ENCODE results near the gene CUBN.

Gene CUBN

DNA sequence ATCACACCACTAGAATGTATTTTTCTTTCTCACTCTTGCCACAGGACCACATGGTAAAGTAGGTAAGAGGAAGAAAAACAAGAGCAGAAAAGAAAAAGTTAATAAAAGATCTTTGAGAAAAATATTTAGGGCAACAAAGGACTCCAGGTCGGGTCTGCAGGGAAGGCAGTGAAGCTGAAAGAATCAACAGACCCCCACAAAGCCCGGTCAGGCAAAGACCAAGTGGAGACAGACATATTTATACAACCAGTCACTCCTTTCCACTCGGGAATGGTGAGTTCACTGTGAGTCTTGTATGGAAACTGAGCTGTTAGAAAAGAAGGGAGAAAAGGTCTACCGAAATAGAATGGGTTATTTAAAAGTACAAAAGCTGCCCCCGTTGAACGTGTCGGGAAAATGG lies 340.4 kb downstream of the CUBN start:
- H3K4me2 ChIP-seq: no peak overlapping the region

DNA sequence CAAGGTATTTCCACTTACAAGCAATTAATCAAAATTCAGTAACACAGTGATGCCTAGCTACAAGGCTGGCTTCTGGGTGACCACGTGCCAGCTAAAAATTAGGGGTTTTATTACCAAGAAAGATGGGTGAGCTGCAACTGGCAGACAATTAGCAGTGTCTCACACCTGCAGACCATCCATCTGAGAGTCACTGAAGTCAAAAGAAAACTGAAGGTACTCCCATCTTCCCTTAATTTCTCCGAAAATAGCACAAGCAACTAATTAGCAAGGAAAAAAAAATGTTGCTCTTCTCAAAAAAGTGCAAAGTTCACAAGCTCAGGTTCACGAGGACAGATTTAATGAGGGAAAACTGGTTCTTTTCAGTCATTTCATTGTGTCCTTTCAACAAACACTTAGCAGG lies 340.8 kb downstream of the CUBN start:
- Histone ChIP-seq H3K27me3 (ENCODE audit: insufficient read depth, low read depth) (no peaks in the 10 kb centered on the region), H3K27ac (no peak overlapping the region), H3K4me1 (ENCODE audit: low read depth, poor library complexity, severe bottlenecking) (no peaks in the 10 kb centered on the region), H3K36me3 (ENCODE audit: insufficient read depth) (no peaks in the 10 kb centered on the region), H3K9ac (no peak overlapping the region), H2AFZ (ENCODE audit: low read depth) (no peak overlapping the region), H3K79me2 (ENCODE audit: insufficient read depth, low read depth) (no peaks in the 10 kb centered on the region), H4K20me1 (ENCODE audit: insufficient read depth) (no peaks in the 10 kb centered on the region), H3K4me2 (no peak overlapping the region), H3K4me3 (IDR thresholded peaks at IDR 0.05; ENCODE audit: insufficient read depth, low read depth, low read length) (no peak overlapping the region)
- TF ChIP-seq, protein P1, sequence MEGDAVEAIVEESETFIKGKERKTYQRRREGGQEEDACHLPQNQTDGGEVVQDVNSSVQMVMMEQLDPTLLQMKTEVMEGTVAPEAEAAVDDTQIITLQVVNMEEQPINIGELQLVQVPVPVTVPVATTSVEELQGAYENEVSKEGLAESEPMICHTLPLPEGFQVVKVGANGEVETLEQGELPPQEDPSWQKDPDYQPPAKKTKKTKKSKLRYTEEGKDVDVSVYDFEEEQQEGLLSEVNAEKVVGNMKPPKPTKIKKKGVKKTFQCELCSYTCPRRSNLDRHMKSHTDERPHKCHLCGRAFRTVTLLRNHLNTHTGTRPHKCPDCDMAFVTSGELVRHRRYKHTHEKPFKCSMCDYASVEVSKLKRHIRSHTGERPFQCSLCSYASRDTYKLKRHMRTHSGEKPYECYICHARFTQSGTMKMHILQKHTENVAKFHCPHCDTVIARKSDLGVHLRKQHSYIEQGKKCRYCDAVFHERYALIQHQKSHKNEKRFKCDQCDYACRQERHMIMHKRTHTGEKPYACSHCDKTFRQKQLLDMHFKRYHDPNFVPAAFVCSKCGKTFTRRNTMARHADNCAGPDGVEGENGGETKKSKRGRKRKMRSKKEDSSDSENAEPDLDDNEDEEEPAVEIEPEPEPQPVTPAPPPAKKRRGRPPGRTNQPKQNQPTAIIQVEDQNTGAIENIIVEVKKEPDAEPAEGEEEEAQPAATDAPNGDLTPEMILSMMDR (conservative IDR thresholded peaks at IDR 0.05; ENCODE audit: low read depth, low read length): no peak

More for the DNA sequence above, 340.4 kb downstream of the CUBN start:
- no peaks in the 10 kb centered on the region for H4K20me1 ChIP-seq (ENCODE audit: insufficient read depth)
- H3K4me3 ChIP-seq (IDR thresholded peaks at IDR 0.05; ENCODE audit: insufficient read depth, low read depth, low read length): no peak overlapping the region
- no peaks in the 10 kb centered on the region for H3K27me3 ChIP-seq (ENCODE audit: insufficient read depth, low read depth)
- no peak overlapping the region for H3K9ac ChIP-seq
- TF ChIP-seq, protein P1 (conservative IDR thresholded peaks at IDR 0.05; ENCODE audit: low read depth, low read length): no peak
- H2AFZ ChIP-seq (ENCODE audit: low read depth): no peak overlapping the region
- no peaks in the 10 kb centered on the region for H3K79me2 ChIP-seq (ENCODE audit: insufficient read depth, low read depth)
- H3K36me3 ChIP-seq (ENCODE audit: insufficient read depth): no peaks in the 10 kb centered on the region
- H3K4me1 ChIP-seq (ENCODE audit: low read depth, poor library complexity, severe bottlenecking): no peaks in the 10 kb centered on the region
- H3K27ac ChIP-seq: no peak overlapping the region

DNA sequence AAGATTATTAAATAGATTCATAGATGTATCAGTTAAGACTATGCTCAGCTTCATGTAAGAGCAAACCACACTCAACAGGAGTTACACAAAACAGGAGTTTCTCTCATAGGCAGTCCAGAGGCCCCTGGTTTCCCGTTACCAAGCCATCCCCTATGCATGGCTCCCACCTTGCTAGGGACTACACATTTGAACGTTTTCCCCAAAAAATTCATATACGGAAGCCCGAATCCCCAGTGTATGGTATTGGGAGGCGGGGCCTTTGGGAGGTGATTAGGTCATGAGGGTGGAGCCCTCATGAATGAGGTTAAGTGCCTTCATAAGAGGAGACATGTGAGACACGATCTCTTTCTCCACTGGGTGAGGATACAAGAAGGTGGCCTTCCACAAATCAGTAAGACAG lies 341.5 kb downstream of the CUBN start:
- H3K4me3 ChIP-seq (IDR thresholded peaks at IDR 0.05; ENCODE audit: insufficient read depth, low read depth, low read length): no peak overlapping the region
- H4K20me1 ChIP-seq (ENCODE audit: insufficient read depth): no peaks in the 10 kb centered on the region
- H2AFZ ChIP-seq (ENCODE audit: low read depth): no peak overlapping the region
- H3K4me1 ChIP-seq (ENCODE audit: low read depth, poor library complexity, severe bottlenecking): no peaks in the 10 kb centered on the region
- TF ChIP-seq, protein P1 (conservative IDR thresholded peaks at IDR 0.05; ENCODE audit: low read depth, low read length): no peak
- H3K79me2 ChIP-seq (ENCODE audit: insufficient read depth, low read depth): no peaks in the 10 kb centered on the region
- no peak overlapping the region for H3K27ac ChIP-seq
- no peak overlapping the region for H3K9ac ChIP-seq
- no peak overlapping the region for H3K4me2 ChIP-seq
- H3K27me3 ChIP-seq (ENCODE audit: insufficient read depth, low read depth): no peaks in the 10 kb centered on the region
- no peaks in the 10 kb centered on the region for H3K36me3 ChIP-seq (ENCODE audit: insufficient read depth)

DNA sequence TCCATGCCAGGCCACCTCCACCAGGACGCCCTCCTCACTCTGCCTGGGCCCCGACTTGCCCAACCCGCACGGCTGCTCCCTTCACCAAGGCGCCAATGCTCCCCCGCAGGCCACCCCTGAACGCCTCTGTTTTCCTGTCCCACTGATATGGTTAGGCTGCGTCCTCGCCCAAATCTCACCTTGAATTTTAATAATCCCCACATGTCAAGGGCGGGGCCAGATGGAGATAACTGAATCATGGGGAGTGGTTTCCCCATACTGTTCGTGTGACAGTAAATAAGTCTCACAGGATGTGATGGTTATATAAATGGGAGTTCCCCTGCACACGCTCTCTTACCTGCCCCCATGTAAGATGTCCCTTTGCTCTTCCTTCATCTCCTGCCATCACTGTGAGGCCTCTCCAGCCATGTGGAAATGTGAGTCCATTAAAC lies 342.2 kb downstream of the CUBN start:
- Histone ChIP-seq H3K27ac (no peak overlapping the region), H3K9ac (no peak overlapping the region), H2AFZ (ENCODE audit: low read depth) (no peak overlapping the region), H3K27me3 (ENCODE audit: insufficient read depth, low read depth) (no peaks in the 10 kb centered on the region), H3K4me2 (no peak overlapping the region), H3K4me3 (IDR thresholded peaks at IDR 0.05; ENCODE audit: insufficient read depth, low read depth, low read length) (no peak overlapping the region), H4K20me1 (ENCODE audit: insufficient read depth) (no peaks in the 10 kb centered on the region), H3K4me1 (ENCODE audit: low read depth, poor library complexity, severe bottlenecking) (no peaks in the 10 kb centered on the region), H3K36me3 (ENCODE audit: insufficient read depth) (no peaks in the 10 kb centered on the region), H3K79me2 (ENCODE audit: insufficient read depth, low read depth) (no peaks in the 10 kb centered on the region)
- TF ChIP-seq, protein P1 (conservative IDR thresholded peaks at IDR 0.05; ENCODE audit: low read depth, low read length): no peak
